H9 (cell line): ENCODE measurements around the gene DGCR2. TPM values are rescaled to one million over a fixed set of nuclear protein-coding genes. Genes with fewer than 3 reads are reported as not detected.

Source experiments
- DNase-seq: peaks from one replicate; pipeline ENCODE4 v3.0.0-alpha.2; 2017
- H2AFZ ChIP-seq: one replicate; pipeline ENCODE4 v1.6.1; 2013; ENCODE audit warnings: mild to moderate bottlenecking, low read length, control low read depth, moderate library complexity
- H2AK5ac ChIP-seq: 2 replicates; pipeline ENCODE4 v1.6.1; 2013; ENCODE audit warnings: low read length, control low read depth, mixed read lengths; ENCODE audit not compliant: insufficient read length
- H2BK120ac ChIP-seq: one replicate; pipeline ENCODE4 v1.6.1; 2013; ENCODE audit warnings: low read depth, mild to moderate bottlenecking, low read length, control low read depth, inconsistent platforms; ENCODE audit not compliant: poor library complexity, severe bottlenecking
- H2BK12ac ChIP-seq: 2 replicates; pipeline ENCODE4 v1.6.1; 2013; ENCODE audit warnings: low read length, control low read depth, mixed read lengths, low read depth; ENCODE audit not compliant: insufficient read length
- H2BK15ac ChIP-seq: 2 replicates; pipeline ENCODE4 v1.6.1; 2013; ENCODE audit warnings: low read depth, low read length, control low read depth
- H2BK20ac ChIP-seq: one replicate; pipeline ENCODE4 v1.6.1; 2013; ENCODE audit warnings: low read depth, mild to moderate bottlenecking, low read length, control low read depth, inconsistent platforms; ENCODE audit not compliant: poor library complexity, severe bottlenecking
- H2BK5ac ChIP-seq: 2 replicates; pipeline ENCODE4 v1.6.1; 2013; ENCODE audit warnings: low read length, control low read depth, mixed read lengths; ENCODE audit not compliant: insufficient read length
- H3K14ac ChIP-seq: 2 replicates; pipeline ENCODE4 v1.6.1; 2013; ENCODE audit warnings: low read length, control low read depth; ENCODE audit not compliant: insufficient read depth
- H3K18ac ChIP-seq: 2 replicates; pipeline ENCODE4 v1.6.1; 2013; ENCODE audit warnings: low read depth, mild to moderate bottlenecking, mixed read lengths, low read length, control low read depth; ENCODE audit not compliant: insufficient read length
- H3K23ac ChIP-seq: 2 replicates; pipeline ENCODE4 v1.6.1; 2013; ENCODE audit warnings: low read length, control low read depth, mixed read lengths, low read depth; ENCODE audit not compliant: insufficient read length
- H3K23me2 ChIP-seq: 2 replicates; pipeline ENCODE4 v1.6.1; 2013; ENCODE audit warnings: low read depth, mild to moderate bottlenecking, mixed read lengths, low read length, control low read depth; ENCODE audit not compliant: insufficient read length, poor library complexity, severe bottlenecking
- H3K27ac ChIP-seq: 2 replicates; pipeline ENCODE4 v1.5.1; 2013; ENCODE audit warnings: low read length, control low read depth, mixed read lengths, low read depth; ENCODE audit not compliant: insufficient read length
- H3K27me3 ChIP-seq: 2 replicates; pipeline ENCODE4 v1.6.1; 2013; ENCODE audit warnings: low read length, control low read depth, inconsistent platforms; ENCODE audit not compliant: insufficient read depth
- H3K4ac ChIP-seq: 2 replicates; pipeline ENCODE4 v1.6.1; 2013; ENCODE audit warnings: low read depth, mild to moderate bottlenecking, control low read depth, inconsistent platforms, low read length, moderate library complexity
- H3K4me1 ChIP-seq: 2 replicates; pipeline ENCODE4 v1.6.1; 2013; ENCODE audit warnings: low read length, control low read depth, inconsistent platforms; ENCODE audit not compliant: insufficient read depth
- H3K4me2 ChIP-seq: 2 replicates; pipeline ENCODE4 v1.6.1; 2013; ENCODE audit warnings: low read length, control low read depth, mixed read lengths; ENCODE audit not compliant: insufficient read length, insufficient read depth
- H3K56ac ChIP-seq: 2 replicates; pipeline ENCODE4 v1.6.1; 2013; ENCODE audit warnings: low read depth, mild to moderate bottlenecking, mixed read lengths, low read length, control low read depth; ENCODE audit not compliant: insufficient read length
- H3K79me1 ChIP-seq: 2 replicates; pipeline ENCODE4 v1.6.1; 2013; ENCODE audit warnings: low read depth, mild to moderate bottlenecking, moderate library complexity, low read length, control low read depth, inconsistent platforms; ENCODE audit not compliant: insufficient read depth, poor library complexity, severe bottlenecking
- H3K79me2 ChIP-seq: 2 replicates; pipeline ENCODE4 v1.6.1; 2013; ENCODE audit warnings: low read length, control low read depth, inconsistent platforms; ENCODE audit not compliant: insufficient read depth
- H3K9ac ChIP-seq: 2 replicates; pipeline ENCODE4 v1.6.1; 2013; ENCODE audit warnings: low read length, control low read depth, mixed read lengths; ENCODE audit not compliant: insufficient read length; ENCODE audit errors: extremely low read depth
- H3K9me3 ChIP-seq: one replicate; pipeline ENCODE4 v1.6.1; 2013; ENCODE audit warnings: low read depth, low read length, inconsistent platforms; ENCODE audit not compliant: control insufficient read depth
- H3T11ph ChIP-seq: one replicate; pipeline ENCODE4 v1.6.1; 2013; ENCODE audit warnings: mild to moderate bottlenecking, low read length, control low read depth, inconsistent platforms
- H4K20me1 ChIP-seq: one replicate; pipeline ENCODE4 v1.6.1; 2013; ENCODE audit not compliant: control insufficient read depth, insufficient read length, insufficient read depth
- H4K5ac ChIP-seq: 2 replicates; pipeline ENCODE4 v1.6.1; 2013; ENCODE audit warnings: low read depth, mild to moderate bottlenecking, mixed read lengths, low read length, control low read depth; ENCODE audit not compliant: insufficient read length
- H4K8ac ChIP-seq: replicated peaks from 2 replicates; pipeline ENCODE4 v1.6.1; 2013; ENCODE audit warnings: low read length, control low read depth, mixed read lengths, low read depth; ENCODE audit not compliant: insufficient read length
- H4K91ac ChIP-seq: 2 replicates; pipeline ENCODE4 v1.6.1; 2013; ENCODE audit warnings: low read depth, mild to moderate bottlenecking, moderate library complexity, mixed read lengths, low read length, control low read depth; ENCODE audit not compliant: insufficient read length
- H3K27ac Mint-ChIP-seq, 3 experiments: 2 replicates in 2 of 3; 3 replicates in 1 of 3; pipeline ENCODE4 v1.8.0; 2020 to 2021; ENCODE audit warnings: mixed read lengths in 3 of 3, mild to moderate bottlenecking in 1 of 3, moderate library complexity in 1 of 3
- H3K27me3 Mint-ChIP-seq: 2 replicates; pipeline ENCODE4 v1.8.0; 2021; ENCODE audit warnings: low read depth, mild to moderate bottlenecking, moderate library complexity, mixed read lengths
- H3K36me3 Mint-ChIP-seq, 3 experiments: 2 replicates in 2 of 3; 3 replicates in 1 of 3; pipeline ENCODE4 v1.8.0; 2020 to 2021; ENCODE audit warnings: low read depth in 3 of 3, mixed read lengths in 3 of 3; ENCODE audit not compliant: insufficient read depth in 1 of 3
- H3K4me1 Mint-ChIP-seq, 2 experiments: 2 replicates each; pipeline ENCODE4 v1.8.0; 2020; ENCODE audit warnings: mixed read lengths in 2 of 2
- H3K4me3 Mint-ChIP-seq, 2 experiments: 2 replicates in 1 of 2; 3 replicates in 1 of 2; pipeline ENCODE4 v1.8.0; 2020 to 2021; ENCODE audit warnings: mild to moderate bottlenecking in 2 of 2, mixed read lengths in 2 of 2, moderate library complexity in 1 of 2
- H3K9me3 Mint-ChIP-seq, 2 experiments: 2 replicates in 1 of 2; 3 replicates in 1 of 2; pipeline ENCODE4 v1.8.0; 2020; ENCODE audit warnings: mild to moderate bottlenecking in 2 of 2, mixed read lengths in 2 of 2, moderate library complexity in 1 of 2
- WGBS: extraction: QIAGEN DNeasy Blood & Tissue Kit; methylation state at CpG from one replicate; pipeline ENCODE4 v1.1.7; 2013; ENCODE audit warnings: missing lambda C conversion rate, low lambda C conversion rate, mixed read lengths; ENCODE audit not compliant: insufficient read length; ENCODE audit errors: extremely low coverage; 5-methylcytosine and 5-hydroxymethylcytosine counted together
- total RNA-seq: library from RNA; stranded (reverse); gene quantifications from 2 replicates; pipeline ENCODE4 v1.2.1, GENCODE V29; 2021
- TF ChIP-seq, protein P1 (sequence below): fragments of 200-600 bp; sonication (generic); conservative IDR thresholded peaks from 3 replicates; pipeline ENCODE4 v1.8.0; 2021; ENCODE audit warnings: antibody characterized with exemption, mild to moderate bottlenecking

Gene DGCR2
- total RNA-seq, 1 experiment from 2014 or later: 47.2 TPM

DNA sequence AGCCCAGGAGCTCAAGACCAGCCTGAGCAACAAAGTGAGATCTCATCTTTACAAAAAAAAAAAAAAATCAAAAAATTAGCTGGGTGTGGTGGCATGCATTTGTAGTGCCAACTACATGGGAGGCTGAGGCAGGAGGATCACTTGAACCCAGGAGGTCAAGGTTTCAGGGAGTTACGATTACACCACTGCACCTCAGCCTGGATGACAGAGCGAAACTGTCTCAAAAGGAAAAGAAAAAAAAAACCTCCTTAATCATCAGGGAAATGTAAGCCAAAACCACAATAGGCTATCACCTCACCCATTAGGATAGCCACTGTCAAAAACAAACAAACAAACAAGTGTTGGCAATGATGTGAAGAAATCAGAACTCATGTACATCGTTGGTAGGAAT is 13.4 kb downstream of the DGCR2 start:
- no peak for DNase-seq
- Histone ChIP-seq H2BK15ac (no peak overlapping the region), H3K9ac (no peak overlapping the region), H3K79me1 (peaks cover 4% of the 10 kb centered on the region), H3K27ac (no peak overlapping the region), H4K91ac (no peak overlapping the region), H4K5ac (no peak overlapping the region), H3T11ph (no peak overlapping the region), H3K4me2 (no peak overlapping the region), H3K4ac (no peak overlapping the region), H3K18ac (no peak overlapping the region), H3K23me2 (no peaks in the 10 kb centered on the region), H2BK12ac (no peak overlapping the region), H3K4me1 (peaks cover 8% of the 10 kb centered on the region; the same call in 1 of the 2 replicates), H3K56ac (no peak overlapping the region), H3K27me3 (no peaks in the 10 kb centered on the region), H2BK20ac (no peak overlapping the region), H3K9me3 (no peaks in the 10 kb centered on the region), H4K20me1 (peaks cover 2% of the 10 kb centered on the region), H3K23ac (no peak overlapping the region), H3K14ac (no peak overlapping the region), H4K8ac (no peak overlapping the region), H2BK5ac (no peak overlapping the region), H2BK120ac (no peak overlapping the region), H2AFZ (no peak overlapping the region), H3K79me2 (peaks cover 20% of the 10 kb centered on the region; the same call in 1 of the 2 replicates), H2AK5ac (no peak overlapping the region)
- TF ChIP-seq, protein P1, sequence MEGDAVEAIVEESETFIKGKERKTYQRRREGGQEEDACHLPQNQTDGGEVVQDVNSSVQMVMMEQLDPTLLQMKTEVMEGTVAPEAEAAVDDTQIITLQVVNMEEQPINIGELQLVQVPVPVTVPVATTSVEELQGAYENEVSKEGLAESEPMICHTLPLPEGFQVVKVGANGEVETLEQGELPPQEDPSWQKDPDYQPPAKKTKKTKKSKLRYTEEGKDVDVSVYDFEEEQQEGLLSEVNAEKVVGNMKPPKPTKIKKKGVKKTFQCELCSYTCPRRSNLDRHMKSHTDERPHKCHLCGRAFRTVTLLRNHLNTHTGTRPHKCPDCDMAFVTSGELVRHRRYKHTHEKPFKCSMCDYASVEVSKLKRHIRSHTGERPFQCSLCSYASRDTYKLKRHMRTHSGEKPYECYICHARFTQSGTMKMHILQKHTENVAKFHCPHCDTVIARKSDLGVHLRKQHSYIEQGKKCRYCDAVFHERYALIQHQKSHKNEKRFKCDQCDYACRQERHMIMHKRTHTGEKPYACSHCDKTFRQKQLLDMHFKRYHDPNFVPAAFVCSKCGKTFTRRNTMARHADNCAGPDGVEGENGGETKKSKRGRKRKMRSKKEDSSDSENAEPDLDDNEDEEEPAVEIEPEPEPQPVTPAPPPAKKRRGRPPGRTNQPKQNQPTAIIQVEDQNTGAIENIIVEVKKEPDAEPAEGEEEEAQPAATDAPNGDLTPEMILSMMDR: no peak
- H3K9me3 Mint-ChIP-seq: no peaks in the 10 kb centered on the region
- H3K27ac Mint-ChIP-seq: no peak overlapping the region
- no peaks in the 10 kb centered on the region for H3K27me3 Mint-ChIP-seq
- H3K36me3 Mint-ChIP-seq: 0 out of 7 replicates have a peak, but pooled peaks cover 0 to 4% (median 1%) of the 10 kb centered on the region in 3 experiments
- no CpG with 5 or more reads among the region's 3 CpGs for WGBS
- H3K4me1 Mint-ChIP-seq: peaks cover 27 to 28% of the 10 kb centered on the region in 2 experiments
- H3K4me3 Mint-ChIP-seq: no peak overlapping the region
